ENCODE data around the gene SUCLG2.
"Not testable (repeated sequence)": the region's sequence is repeated elsewhere in the genome, so short reads cannot be mapped to it uniquely, and the experiment has no call there.

The SUCLG2 gene

DNA sequence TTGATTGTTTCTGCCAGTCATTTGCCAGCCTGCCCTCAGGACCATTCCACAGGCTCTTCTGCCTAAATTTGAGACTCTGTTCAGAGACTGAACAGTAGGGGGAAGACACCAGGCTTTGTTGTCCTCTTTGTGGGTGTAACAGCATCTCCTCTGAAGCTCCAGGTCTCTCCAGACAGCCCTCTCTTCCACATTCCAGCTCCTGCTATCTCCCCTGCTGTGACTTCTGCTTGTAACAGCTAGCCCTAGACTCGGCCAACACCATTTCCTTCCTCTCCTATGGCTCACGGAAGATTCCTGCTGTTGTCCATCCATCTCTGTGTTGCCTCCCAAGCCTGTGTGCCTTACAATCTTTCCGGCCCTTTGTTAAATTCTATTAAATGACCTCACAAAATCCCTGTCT, 40.2 kb downstream of the SUCLG2 start:
- DNase-seq (ENCODE audit: low read depth in 4 of 4, low spot score in 1 of 4) = no peak

DNA sequence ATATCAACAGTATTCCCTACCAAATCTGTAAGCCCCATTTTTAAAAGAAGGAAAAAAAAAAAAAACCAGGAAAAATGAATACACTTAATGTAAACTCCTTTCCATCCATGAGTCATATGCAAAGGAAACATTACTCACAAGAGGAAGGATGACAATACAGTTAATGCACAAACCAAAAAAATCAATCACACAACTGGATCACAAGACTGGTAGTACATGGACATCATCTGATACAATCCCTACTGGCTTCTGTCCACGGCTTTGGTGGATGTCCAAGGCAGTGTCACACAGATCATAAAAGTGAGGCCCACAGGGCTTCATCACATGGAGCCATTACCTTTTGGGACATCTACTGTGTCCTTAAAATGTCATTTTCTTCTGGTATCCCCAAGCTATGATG, 44.0 kb downstream of the SUCLG2 start:
- no peak for DNase-seq (ENCODE audit: low read depth in 4 of 4, low spot score in 1 of 4)

DNA sequence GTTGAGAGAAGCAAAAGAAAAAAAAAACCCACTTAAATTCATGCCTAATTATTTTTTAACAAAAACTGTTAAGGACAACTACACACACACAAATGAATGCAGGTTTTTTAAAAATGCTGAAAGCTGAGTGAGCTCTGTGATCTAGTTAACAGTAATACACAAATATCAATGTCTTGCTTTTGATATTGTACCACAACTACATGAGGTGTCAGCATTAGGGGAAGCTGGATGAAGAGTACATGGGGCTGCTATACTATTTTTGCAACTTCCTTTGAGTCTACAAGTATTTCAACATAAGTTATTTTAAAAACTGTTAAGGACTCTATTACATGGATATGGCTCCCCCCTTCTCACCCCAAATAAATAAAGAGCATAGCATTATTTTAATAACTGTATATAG, 44.7 kb downstream of the SUCLG2 start:
- DNase-seq (ENCODE audit: low read depth in 4 of 4, low spot score in 1 of 4) = no peak

DNA sequence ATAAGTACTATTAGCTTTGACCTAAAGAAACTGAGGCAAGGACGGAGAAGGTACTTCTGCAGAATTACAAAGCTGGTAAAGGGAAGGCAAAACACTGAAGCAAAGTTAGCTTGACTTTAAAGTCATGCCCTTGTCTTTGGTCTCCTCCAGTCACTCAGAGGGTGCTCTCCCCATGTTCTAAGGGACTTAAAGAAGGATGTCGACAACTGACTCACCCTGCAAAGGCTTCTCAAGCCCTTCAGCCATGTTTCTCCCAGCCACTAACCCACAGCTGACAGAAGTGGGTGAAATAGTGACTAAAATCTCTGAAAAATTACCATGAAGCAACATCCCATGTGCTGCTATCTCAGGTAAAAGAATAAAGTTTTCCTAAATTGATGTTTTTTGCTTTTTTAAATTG, 46.4 kb downstream of the SUCLG2 start:
- DNase-seq (ENCODE audit: low read depth in 4 of 4, low spot score in 1 of 4) = no peak

DNA sequence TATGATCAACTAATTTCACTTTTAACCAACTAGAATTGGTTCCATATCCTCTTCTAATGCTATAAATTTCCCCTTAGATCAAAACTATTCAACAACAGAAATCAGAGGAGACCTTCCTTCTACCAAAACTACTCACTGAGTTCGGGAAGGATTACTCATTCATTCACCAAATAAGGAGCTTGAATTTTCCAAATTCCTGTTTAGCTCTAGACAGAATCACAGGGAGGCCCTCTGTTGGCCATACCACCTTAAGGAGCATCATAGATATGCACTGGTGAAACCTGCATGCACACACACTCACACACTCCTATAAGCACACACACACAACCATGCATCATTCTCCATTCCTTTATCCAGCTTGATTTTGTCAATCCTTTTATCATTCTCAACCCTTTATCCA, 49.0 kb downstream of the SUCLG2 start:
- no peak for DNase-seq (ENCODE audit: low read depth in 4 of 4, low spot score in 1 of 4)

DNA sequence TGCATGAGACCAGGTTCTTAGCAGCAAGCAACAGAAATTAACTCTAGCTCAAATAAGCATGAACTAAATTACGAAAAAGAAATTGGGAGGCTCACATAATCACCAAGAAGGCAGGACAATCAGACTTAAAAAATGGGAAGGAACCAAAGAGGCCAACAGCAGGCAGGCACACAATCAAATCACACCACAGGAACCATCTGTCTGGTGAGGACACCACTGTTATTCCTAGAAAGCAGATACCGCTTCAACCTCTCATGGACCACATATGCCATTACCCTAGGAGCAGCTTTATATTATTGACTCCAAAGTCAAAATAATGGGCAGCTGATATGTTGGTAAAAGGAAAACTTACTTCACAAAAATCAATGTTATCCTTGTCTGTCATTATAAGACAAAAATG, 51.6 kb downstream of the SUCLG2 start:
- no peak for DNase-seq (ENCODE audit: low read depth in 4 of 4, low spot score in 1 of 4)

DNA sequence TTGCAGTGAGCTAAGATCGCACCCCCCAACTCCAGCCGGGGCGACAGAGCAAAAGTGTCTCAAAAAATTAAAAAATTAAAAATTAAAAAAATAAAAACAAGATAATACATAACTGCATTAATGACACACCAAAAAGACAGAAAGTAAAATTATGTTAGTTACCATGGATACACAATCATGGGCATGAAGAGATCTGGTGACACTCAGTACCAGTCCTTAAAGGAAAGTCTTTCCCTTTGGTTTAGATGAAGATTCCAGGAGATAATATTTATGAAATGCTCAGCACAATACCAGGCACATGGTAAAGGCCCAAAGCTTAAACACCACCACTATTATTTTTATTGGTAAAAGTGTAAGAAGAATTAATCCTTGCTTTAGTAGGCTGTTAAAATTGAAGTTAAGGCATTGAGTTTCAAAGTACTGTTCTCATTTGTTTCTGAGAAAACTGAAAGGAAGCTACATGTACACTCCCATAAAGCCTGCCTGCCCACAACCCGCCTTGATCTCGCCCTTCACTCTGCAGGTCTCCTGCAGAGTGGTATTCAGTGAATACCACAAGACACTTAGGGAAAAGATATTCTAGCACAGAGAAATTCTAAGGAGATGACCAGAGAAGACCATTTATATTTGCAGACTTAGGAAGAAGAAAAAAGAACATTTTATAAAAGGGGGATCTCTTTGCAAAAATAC, 52.3 kb downstream of the SUCLG2 start:
- no peak for DNase-seq (ENCODE audit: low read depth in 4 of 4, low spot score in 1 of 4)

DNA sequence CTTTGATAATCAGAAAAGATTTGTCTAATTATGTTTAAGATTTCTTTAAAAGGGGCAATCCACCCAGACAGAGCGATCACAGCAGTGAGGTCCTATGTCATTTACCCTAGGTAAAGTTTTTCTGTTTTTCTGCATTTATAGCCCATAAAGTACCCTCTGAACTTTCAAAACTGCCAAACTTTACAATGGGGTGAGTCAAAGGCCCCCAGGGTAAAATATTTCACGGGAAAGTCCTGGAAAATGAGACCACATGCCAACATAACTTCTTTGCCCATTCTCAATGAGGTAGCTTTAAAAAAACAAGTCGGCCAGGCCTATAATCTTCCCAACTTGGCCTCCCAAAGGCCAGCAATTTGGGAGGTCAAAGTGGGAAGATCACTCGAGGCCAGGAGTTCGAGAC, 53.0 kb downstream of the SUCLG2 start:
- no peak for DNase-seq (ENCODE audit: low read depth in 4 of 4, low spot score in 1 of 4)

DNA sequence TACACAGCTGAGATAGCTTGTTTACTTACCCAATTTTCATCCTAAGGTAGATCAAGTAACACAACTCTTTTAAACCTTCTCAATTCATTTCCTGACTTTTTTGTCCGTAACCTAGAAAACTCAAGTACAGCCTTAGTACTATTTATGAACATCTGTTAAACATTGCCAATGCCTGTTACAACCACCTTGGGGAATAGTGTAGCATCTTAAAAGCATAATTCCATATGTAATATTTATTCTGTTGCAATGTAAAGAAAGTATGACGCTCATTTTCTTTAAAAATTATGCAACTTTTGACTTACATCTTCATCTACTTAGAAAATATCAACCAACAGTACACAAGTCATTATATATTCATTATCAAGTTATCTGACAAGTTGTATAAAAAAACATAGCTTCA, 54.6 kb downstream of the SUCLG2 start:
- no peak for DNase-seq (ENCODE audit: low read depth in 4 of 4, low spot score in 1 of 4)

DNA sequence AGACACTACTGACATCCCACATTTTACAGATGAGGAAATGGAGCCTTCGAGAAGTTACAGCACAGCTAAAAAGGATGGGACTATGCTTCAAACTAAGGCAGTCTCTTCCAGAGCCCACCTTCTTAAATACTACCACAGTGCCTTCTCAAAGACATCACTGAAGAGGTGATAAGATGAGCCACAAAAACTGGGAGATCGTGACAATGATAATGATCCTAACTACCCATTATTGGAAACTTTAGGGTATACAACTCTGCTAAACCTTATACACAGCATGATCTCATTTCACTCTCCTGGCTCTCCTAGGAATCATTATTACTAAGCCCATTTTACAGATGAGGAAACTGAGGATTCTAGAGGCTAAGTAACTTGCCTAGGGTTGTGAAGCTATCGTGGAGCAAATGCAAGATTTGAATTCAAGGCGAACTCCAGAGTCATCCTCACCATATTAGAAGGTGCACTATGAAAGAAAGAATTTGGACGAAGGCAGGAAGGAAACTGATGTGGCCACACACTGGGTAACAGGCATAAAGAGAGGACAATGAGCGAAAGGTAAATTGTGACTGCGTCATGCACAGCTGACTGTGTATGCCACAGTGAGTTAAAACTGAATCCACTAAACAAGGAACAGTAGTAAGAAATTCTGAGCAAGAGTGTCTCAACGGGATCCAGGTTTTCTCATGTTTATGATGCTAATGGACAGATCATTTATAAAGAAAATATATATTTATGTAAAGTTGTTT, 55.4 kb downstream of the SUCLG2 start:
- no peak for DNase-seq (ENCODE audit: low read depth in 4 of 4, low spot score in 1 of 4)

DNA sequence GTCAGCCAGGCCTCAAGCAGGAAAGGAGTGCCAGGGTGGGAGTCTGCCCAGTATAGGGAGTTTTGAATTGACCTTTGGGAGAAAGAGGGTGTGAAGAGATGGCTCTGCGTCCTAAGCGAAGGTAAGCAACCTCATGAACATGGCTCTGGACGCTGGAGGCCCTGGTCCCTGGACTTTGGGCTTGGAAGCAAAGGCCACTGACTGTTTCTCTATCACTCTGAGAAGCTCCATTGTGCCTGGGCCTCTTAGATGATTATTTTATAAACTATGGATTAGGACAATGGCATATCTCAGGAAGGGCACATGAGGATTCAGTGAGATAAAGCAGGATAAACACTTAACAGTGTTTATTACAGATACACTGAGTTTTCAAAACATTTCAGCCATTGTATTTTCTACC, 59.0 kb downstream of the SUCLG2 start:
- no peak for DNase-seq (ENCODE audit: low read depth in 4 of 4, low spot score in 1 of 4)

DNA sequence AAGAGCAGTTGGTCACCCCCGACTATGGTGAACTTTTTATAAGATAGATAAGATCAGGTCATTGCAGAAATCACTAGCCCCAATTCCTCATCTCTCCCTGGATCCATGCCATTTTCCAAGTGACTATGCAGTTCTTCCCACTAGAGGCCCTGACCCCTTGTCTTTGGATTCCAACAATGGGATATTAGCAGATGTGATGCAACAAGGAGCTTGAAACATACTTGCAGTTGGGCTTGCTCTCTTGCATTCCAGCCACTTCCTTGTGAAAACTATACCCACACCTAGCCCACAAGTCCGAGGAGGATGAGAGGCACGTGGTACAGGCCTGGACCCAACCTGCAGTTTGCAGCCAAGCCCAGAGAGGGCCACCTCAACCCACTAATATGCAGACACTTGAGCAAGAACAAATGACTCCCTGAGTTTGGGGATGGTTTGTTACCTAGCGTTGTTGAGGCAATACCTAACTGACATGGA, 60.6 kb downstream of the SUCLG2 start:
- no peak for DNase-seq (ENCODE audit: low read depth in 4 of 4, low spot score in 1 of 4)

DNA sequence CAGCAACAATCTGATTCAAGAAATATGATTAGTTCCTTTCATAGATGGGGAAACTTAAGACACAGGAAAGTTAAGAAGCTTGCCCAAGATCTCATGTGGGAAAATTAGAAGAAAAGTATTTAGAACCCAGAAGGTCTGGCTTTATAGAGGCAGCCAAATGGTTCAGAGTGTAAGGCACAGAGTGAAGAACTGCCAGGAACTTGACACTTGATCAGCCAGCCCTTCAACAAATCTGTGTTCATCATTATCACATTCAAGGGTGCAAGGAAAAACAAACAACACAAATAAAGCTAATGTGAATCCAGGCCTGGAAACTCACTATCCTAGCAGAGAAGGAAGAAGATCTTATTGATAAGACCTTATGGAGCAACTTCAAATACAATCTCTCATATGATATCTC, 62.4 kb downstream of the SUCLG2 start:
- no peak for DNase-seq (ENCODE audit: low read depth in 4 of 4, low spot score in 1 of 4)

DNA sequence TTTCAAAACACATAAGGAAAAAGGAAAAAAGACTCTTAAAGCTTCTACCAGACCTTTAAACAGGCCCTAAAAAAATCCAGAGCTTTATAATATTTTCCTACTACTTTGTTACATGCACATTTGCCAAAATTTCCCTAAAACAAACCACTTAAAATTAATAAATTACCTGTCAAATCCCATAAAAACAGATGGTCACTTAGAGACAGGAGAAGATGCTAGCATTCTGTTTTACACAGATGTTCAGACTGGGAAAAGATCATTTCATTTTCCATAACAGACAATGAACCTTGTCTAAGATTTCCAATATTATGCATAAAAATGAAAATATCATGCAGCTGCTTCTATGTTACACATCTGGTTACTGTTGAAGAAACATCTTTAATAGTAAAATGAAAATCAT, 66.6 kb downstream of the SUCLG2 start:
- DNase-seq (ENCODE audit: low read depth in 4 of 4, low spot score in 1 of 4) = no peak

DNA sequence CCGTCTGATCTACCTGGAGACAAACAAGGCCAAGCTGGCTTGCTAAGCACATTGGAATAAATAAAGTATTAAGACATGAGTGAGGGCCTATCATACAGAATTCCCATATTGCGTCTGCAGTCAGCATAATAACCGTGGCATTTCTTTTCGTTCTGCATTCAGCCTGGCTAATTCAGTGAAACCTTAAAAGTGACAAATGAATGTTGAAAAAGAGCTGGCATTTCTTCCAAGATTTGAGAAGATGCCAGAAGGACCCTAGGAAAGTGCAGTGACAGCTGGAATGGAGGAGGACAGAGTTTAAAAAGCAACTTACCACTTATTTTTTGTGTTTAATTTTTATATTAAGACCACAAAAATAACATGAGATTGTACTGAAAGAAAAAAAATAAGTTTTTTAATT, 67.1 kb downstream of the SUCLG2 start:
- DNase-seq (ENCODE audit: low read depth in 4 of 4, low spot score in 1 of 4) = no peak

DNA sequence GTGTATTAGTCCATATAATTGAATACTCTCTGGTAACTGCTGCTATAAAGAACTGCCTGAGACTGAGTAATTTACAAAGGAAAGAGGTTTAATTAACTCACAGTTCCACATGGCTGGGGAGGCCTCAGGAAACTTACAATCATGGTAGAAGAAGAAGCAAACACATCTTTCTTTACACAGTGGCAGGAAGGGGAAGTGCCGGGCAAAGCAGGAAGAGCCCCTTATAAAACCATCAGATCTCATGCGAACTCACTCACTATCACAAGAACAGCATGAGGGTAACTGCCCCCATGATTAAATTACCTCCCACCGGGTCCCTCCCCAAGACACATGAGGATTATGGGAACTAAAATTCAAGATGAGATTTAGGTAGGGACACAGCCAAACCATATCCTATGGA, 69.8 kb downstream of the SUCLG2 start:
- not testable (repeated sequence) for DNase-seq (ENCODE audit: low read depth in 4 of 4, low spot score in 1 of 4)

DNA sequence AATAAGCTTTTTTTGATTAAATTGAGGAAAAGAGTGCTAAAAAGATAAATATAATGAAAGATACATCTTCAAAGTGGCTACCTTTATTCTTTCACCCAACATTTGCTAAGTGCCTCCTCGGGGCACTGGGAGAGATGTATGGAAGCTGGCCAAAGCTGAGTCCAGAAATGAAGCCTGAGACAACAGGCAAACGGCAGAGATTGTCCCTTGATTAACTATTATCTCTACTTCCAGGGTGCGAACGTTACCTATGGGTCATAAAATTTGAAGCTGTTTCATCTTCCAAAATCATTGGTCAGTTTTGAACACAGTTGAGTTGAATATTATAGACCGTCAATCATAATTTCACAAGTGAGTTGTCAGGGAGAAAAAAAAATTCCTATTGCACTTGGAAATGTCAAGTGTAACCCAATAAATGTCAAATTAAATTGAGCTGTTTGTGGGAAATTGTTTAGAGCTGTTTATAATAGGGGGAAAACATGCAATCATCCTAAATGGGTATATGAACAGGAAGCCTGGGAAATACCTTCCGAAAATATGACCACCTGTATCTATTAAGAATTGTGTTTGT, 73.9 kb downstream of the SUCLG2 start:
- DNase-seq (ENCODE audit: low read depth in 4 of 4, low spot score in 1 of 4) = no peak

DNA sequence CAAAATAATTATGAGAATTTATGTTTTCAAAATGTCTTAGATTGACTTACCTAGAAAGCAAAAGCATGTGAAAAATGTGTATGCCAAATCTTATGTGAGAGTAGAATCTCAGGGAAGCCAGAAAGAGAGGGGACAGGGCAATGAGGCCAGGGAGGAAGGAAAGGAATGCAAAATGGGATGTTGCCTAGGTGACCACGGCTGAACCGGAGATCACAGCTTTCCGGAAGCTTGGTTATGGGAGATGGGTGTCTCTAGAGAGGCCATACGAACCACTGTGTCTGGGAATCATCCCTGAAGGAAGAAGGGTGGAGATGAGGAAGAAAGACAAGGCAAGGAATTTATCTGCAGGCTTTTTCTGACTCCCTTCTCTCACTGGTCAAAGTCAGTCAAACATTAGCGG, 76.0 kb downstream of the SUCLG2 start:
- no peak for DNase-seq (ENCODE audit: low read depth in 4 of 4, low spot score in 1 of 4)

DNA sequence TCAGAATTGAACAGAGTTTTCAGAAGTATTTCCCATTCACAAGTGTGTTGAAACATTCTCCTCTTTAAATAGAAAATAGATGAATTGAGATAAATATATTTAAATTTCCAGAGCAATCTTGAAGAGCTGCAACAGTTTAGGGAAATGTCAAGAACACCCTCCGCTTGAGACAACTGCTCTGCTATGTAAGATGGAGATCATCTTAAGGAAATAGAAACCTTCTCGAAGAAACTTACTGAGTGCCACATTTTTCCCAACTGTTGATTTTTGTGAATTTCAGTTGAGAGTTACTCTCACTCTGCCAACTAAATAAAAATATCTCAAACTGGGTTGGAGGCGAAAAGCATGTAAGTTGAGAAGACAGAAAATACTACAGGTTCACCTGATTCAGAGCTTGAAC, 78.0 kb downstream of the SUCLG2 start:
- no peak for DNase-seq (ENCODE audit: low read depth in 4 of 4, low spot score in 1 of 4)

DNA sequence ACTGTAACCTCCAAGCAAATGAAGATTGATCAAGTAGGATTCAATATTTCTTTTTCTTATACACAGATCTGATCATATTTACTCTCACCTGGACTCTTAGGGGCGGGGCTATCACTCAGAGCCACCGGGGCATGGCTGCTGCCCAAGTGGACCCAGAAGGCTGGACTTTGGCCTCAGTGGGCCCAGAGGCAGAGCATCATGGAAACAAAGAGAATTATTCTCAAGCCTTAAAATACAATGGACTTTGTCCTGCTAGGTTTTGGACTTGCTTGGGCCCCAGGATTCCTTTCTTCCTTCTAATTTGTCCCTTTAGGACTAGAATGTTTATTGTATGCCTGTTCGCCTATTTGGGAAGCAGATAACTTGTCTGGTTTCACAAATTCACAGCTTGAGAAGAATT, 85.1 kb downstream of the SUCLG2 start:
- DNase-seq (ENCODE audit: low read depth in 4 of 4, low spot score in 1 of 4) = no peak

DNA sequence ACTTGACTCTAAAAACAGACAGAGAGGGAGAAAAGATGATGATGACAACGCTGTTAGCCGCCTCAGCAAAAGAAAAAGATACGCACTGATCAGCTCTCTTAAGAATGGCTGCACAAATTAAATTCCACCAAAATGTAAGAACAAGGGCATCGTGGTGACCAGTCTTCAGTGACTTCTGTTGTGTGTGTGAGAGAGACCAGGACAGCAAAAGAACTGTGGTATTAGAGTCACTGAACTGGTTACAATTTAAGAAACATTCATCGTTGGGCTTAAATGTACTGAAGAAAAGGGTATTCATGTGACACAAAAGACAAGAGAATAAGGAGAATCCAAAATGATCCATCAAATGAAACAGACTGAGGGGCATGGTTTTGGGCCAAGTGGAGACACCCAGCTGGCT, 86.5 kb downstream of the SUCLG2 start:
- no peak for DNase-seq (ENCODE audit: low read depth in 4 of 4, low spot score in 1 of 4)

DNA sequence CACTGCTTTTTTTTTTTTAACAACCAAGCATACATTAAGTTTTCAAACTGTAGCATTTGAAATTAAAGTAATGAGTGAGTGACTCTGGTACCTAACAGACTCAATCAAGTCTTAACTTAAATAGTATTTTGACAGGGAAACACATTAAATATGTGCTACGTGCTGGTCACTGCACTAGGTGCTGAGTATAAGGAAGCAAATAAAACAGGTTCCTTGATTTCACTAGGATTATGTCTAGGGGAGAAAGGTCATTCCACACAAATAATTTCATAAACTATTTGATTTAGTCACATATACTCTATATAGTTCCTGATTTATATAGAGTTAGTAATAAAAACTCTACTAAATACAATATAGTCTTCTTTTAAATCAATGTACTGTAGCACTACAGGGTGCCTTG, 89.4 kb downstream of the SUCLG2 start:
- DNase-seq (ENCODE audit: low read depth in 4 of 4, low spot score in 1 of 4) = no peak

DNA sequence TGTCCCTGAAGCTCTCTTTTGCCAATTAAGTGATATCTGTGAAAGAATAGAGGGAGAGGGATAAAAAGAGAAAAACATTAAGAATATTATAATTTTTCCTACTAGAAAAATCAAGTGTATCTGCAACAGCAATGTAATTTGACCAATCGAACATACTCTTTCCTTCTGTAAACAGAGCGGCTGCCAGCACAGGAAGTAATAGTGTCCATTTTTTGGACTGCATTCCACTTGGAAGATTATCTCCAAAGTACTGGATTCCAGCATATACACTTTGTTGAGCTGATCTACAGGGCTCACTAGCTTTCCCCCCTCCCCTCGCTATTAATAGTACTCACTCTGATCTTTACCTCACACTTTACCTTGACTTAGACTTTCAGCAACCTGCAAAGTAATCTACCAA, 90.4 kb downstream of the SUCLG2 start:
- DNase-seq (ENCODE audit: low read depth in 4 of 4, low spot score in 1 of 4) = no peak
